ENCODE data around the gene PIMREG.
A peak's percentile ranks its signal among the peaks of the same experiment; 100 is the strongest.

PIMREG gene

DNA sequence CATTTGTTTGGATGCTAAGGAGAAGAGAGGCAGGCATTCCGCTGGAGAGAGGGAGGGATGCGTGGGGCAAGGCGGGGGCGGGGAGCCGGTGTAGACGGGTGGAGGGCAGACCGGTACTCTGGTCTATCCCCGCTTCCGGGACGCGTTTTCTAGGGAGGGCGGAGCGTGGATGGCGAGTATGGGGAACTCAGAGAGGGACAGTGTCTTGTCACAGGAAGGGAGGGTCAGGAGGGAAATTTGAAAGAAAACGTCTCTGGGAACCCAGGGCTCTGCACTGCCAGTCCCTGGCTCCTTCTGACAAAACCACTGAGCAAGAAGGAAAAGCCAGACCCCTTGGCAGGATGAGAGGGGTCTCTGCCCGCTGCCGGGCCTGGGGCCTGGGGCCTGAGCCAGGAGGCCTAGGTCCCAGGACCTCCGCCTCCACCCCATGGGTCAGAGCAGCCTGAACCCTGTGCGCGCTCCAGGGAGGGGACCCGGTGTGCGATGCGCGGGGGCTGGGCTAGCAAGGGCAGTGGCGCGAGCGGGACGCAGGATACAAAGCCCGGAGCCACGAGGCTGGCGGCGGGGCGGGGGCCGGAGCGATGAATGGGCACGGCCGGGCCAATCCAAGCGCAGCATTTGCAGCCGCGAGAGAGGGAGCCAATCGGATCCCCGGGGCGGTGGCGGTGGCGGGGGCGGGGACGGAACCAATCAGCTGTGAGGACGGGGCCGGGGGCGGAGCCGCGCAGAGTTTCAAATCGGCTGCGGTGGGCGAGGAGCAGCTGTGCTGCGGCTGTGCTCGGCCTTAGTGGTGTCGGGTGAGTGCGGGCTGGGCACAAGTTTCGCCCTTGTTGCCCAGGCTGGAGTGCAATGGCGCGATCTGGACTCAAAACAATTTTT is at the start of gene PIMREG:
Gene PIMREG (plus strand): TSS at position 764 of the 879 bp plus-strand sequence. CDS start 656 bp downstream, outside the sequence.
- peaks cover 37% of the 10 kb centered on the region for H3K36me3 ChIP-seq
- H3K27ac ChIP-seq, result peak within 1 kb of the TSS; percentile 98
- H3K4me3 ChIP-seq (ENCODE audit: low read depth, low read length), result peak within 1 kb of the TSS; percentile 62
- no peaks in the 10 kb centered on the region for H3K9me3 ChIP-seq (ENCODE audit: severe bottlenecking)
- H3K27me3 ChIP-seq (ENCODE audit: insufficient read depth, low read depth, severe bottlenecking), result no peaks in the 10 kb centered on the region
- DNase-seq, result peak; percentile 99
- TF ChIP-seq, protein P1, sequence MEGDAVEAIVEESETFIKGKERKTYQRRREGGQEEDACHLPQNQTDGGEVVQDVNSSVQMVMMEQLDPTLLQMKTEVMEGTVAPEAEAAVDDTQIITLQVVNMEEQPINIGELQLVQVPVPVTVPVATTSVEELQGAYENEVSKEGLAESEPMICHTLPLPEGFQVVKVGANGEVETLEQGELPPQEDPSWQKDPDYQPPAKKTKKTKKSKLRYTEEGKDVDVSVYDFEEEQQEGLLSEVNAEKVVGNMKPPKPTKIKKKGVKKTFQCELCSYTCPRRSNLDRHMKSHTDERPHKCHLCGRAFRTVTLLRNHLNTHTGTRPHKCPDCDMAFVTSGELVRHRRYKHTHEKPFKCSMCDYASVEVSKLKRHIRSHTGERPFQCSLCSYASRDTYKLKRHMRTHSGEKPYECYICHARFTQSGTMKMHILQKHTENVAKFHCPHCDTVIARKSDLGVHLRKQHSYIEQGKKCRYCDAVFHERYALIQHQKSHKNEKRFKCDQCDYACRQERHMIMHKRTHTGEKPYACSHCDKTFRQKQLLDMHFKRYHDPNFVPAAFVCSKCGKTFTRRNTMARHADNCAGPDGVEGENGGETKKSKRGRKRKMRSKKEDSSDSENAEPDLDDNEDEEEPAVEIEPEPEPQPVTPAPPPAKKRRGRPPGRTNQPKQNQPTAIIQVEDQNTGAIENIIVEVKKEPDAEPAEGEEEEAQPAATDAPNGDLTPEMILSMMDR (IDR thresholded peaks at IDR 0.05; ENCODE audit: low read depth, low read length), result no peak

GRCh38 chr17:6398955-6399354 is 45.3 kb upstream of the PIMREG start:
- H3K27me3 ChIP-seq (ENCODE audit: insufficient read depth, low read depth, severe bottlenecking), result no peaks in the 10 kb centered on the region
- TF ChIP-seq, protein P1 (IDR thresholded peaks at IDR 0.05; ENCODE audit: low read depth, low read length), result no peak
- no peak overlapping the region for H3K27ac ChIP-seq
- H3K36me3 ChIP-seq, result no peaks in the 10 kb centered on the region
- H3K9me3 ChIP-seq (ENCODE audit: severe bottlenecking), result no peaks in the 10 kb centered on the region
- DNase-seq, result no peak
- no peak overlapping the region for H3K4me3 ChIP-seq (ENCODE audit: low read depth, low read length)

GRCh38 chr17:6402258-6402657 is 42.0 kb upstream of the PIMREG start:
- no peaks in the 10 kb centered on the region for H3K9me3 ChIP-seq (ENCODE audit: severe bottlenecking)
- no peak overlapping the region for H3K27ac ChIP-seq
- no peak overlapping the region for H3K4me3 ChIP-seq (ENCODE audit: low read depth, low read length)
- H3K36me3 ChIP-seq, result no peaks in the 10 kb centered on the region
- no peak for DNase-seq
- no peaks in the 10 kb centered on the region for H3K27me3 ChIP-seq (ENCODE audit: insufficient read depth, low read depth, severe bottlenecking)
- TF ChIP-seq, protein P1 (IDR thresholded peaks at IDR 0.05; ENCODE audit: low read depth, low read length), result no peak

DNA sequence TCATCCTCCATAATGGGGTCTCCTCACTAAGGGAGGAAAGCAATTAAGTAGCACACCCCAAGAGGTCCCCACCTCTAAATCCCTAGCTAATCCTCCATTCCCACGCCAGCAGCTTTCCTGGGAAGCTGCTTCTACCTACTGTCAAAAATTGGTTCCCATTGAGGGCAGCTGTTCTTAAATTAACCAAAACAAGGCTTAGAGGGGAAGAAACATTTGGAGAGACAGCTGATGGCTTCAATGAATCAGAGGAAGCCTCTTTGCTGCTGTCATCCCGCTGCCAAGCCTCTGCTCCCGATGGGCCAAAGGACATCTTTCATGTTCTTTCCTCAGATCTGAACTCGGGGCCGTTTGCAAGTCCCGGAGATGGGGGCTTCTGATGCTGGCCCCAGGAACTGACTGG is 36.0 kb upstream of the PIMREG start:
- no peak overlapping the region for H3K4me3 ChIP-seq (ENCODE audit: low read depth, low read length)
- no peak for DNase-seq
- H3K27ac ChIP-seq, result no peak overlapping the region
- TF ChIP-seq, protein P1 (IDR thresholded peaks at IDR 0.05; ENCODE audit: low read depth, low read length), result no peak
- no peaks in the 10 kb centered on the region for H3K36me3 ChIP-seq
- no peaks in the 10 kb centered on the region for H3K27me3 ChIP-seq (ENCODE audit: insufficient read depth, low read depth, severe bottlenecking)
- peaks cover 7% of the 10 kb centered on the region for H3K9me3 ChIP-seq (ENCODE audit: severe bottlenecking)

DNA sequence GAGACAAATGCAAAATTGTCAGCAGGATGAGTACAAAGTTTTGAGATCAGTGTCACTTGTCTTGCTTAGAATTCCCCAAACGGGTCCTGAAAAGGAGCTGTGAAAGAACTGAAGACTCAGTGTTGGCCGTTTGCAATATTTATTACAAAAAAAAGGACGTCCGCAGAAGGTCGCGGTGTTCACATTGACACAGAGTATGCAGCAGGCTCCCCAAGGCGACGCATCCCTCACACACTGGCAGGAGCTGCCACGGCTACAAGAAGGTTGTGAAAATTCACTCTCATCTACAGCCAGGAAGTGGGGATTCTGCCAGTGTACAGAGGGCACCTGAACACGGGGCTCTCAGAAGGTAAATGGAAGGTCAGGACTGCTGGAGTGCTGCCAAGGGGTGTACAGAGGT is 35.5 kb upstream of the PIMREG start:
- H3K27ac ChIP-seq, result no peak overlapping the region
- DNase-seq, result no peak
- H3K4me3 ChIP-seq (ENCODE audit: low read depth, low read length), result no peak overlapping the region
- no peaks in the 10 kb centered on the region for H3K36me3 ChIP-seq
- H3K27me3 ChIP-seq (ENCODE audit: insufficient read depth, low read depth, severe bottlenecking), result no peaks in the 10 kb centered on the region
- peaks cover 7% of the 10 kb centered on the region for H3K9me3 ChIP-seq (ENCODE audit: severe bottlenecking)
- TF ChIP-seq, protein P1 (IDR thresholded peaks at IDR 0.05; ENCODE audit: low read depth, low read length), result no peak

Data from WERI-Rb-1 (cell line).